Gastroesophageal sphincter (tissue), 3 donors: ENCODE results near the gene PARD3.

Experiments
- EP300 ChIP-seq: sonication (generic); formaldehyde crosslinking; IDR thresholded peaks from one replicate; pipeline ENCODE4 v1.6.1; 2017; ENCODE audit warnings: antibody characterized with exemption, mild to moderate bottlenecking
- POLR2A ChIP-seq, 2 donors: fragments of 450-650 bp; IDR thresholded peaks; one replicate each; pipeline ENCODE4 v1.6.1; 2017; ENCODE audit warnings: antibody characterized with exemption in 2 of 2, mild to moderate bottlenecking in 2 of 2, moderate library complexity in 1 of 2
- POLR2AphosphoS5 ChIP-seq: sonication (generic); formaldehyde crosslinking; IDR thresholded peaks from one replicate; pipeline ENCODE4 v1.6.1; 2017; ENCODE audit warnings: antibody characterized with exemption
- TF ChIP-seq, protein P1 (sequence below), 4 experiments: fragments of 200-600 bp in 2 of 4; fragments of 450-650 bp in 2 of 4; sonication (generic) in 1 of 4; IDR thresholded peaks; one replicate each; pipeline ENCODE4 v1.5.1; 2017 to 2019; ENCODE audit warnings: antibody characterized with exemption in 4 of 4, mild to moderate bottlenecking in 2 of 4, moderate library complexity in 2 of 4

DNA sequence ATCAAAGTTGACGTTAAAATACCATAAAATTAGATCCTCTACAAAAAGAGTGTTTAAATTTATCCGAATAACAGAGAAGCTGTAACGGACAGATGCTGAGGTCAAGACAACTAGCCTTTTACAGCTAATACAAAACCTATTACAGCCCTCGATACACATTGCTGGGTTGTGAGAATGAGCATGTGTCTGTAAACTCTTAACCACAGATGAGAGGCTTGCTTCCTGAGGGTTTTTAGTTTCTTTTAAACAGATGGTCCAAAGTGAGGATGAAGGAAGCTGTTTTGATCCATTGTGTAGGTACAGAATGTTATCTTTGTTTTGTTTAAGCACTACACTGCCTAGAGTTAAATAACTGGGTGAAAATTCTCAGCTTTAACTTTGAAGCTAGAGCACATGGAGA, 578.2 kb downstream of the PARD3 start:
- no peak for TF ChIP-seq POLR2AphosphoS5
- TF ChIP-seq, protein P1, sequence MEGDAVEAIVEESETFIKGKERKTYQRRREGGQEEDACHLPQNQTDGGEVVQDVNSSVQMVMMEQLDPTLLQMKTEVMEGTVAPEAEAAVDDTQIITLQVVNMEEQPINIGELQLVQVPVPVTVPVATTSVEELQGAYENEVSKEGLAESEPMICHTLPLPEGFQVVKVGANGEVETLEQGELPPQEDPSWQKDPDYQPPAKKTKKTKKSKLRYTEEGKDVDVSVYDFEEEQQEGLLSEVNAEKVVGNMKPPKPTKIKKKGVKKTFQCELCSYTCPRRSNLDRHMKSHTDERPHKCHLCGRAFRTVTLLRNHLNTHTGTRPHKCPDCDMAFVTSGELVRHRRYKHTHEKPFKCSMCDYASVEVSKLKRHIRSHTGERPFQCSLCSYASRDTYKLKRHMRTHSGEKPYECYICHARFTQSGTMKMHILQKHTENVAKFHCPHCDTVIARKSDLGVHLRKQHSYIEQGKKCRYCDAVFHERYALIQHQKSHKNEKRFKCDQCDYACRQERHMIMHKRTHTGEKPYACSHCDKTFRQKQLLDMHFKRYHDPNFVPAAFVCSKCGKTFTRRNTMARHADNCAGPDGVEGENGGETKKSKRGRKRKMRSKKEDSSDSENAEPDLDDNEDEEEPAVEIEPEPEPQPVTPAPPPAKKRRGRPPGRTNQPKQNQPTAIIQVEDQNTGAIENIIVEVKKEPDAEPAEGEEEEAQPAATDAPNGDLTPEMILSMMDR (IDR thresholded peaks at IDR 0.05), result no peak
- no peak for TF ChIP-seq POLR2A (IDR thresholded peaks at IDR 0.05)
- no peak for TF ChIP-seq EP300
